T-helper 2 cell treated with Interferon-gamma antibody and Interleukin-4, amounts not matched to agents 5 μg/mL and 100 μg/mL, for 36 hours (primary cell): ENCODE data around the gene CDYL2.
"Not testable (repeated sequence)": the region's sequence is repeated elsewhere in the genome, so short reads cannot be mapped to it uniquely, and the experiment has no call there.

Source experiments
- DNase-seq: peaks from one replicate; pipeline ENCODE4 v3.0.0; 2021; ENCODE audit warnings: low spot score
- H3K27ac Mint-ChIP-seq: one replicate; pipeline ENCODE4 v1.8.0; 2021; ENCODE audit warnings: mild to moderate bottlenecking, mixed read lengths
- H3K27me3 Mint-ChIP-seq: one replicate; pipeline ENCODE4 v1.8.0; 2021; ENCODE audit warnings: low read depth, mixed read lengths
- H3K36me3 Mint-ChIP-seq: one replicate; pipeline ENCODE4 v1.8.0; 2021; ENCODE audit warnings: low read depth, mixed read lengths
- H3K4me1 Mint-ChIP-seq: one replicate; pipeline ENCODE4 v1.8.0; 2021; ENCODE audit warnings: low read depth, mixed read lengths
- H3K4me3 Mint-ChIP-seq: one replicate; pipeline ENCODE4 v1.8.0; 2022; ENCODE audit warnings: mild to moderate bottlenecking, moderate library complexity, mixed read lengths
- H3K9me3 Mint-ChIP-seq: one replicate; pipeline ENCODE4 v1.8.0; 2021; ENCODE audit warnings: mixed read lengths

The CDYL2 gene

DNA sequence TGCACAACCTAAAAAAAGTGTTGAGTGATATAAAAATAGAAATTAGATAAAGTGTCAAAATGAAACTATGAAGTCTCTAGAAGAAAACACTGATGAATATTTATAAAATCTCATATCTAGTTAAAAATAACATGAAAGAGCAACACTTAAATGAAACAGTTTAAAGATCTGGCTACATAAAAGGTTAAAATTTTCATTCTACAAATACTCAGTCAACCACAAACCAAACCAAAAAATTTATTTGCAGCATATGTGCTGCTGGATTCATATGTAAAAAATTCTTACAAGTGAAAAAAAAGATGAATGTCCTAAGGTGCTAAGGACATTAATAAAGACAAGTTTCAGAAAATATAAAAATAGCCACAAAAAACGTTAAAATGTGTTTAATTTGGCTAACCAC is 22.6 kb upstream of the CDYL2 start:
- Mint-ChIP-seq H3K9me3 (no peaks in the 10 kb centered on the region), H3K27ac (no peak overlapping the region), H3K27me3 (peaks cover 22% of the 10 kb centered on the region), H3K4me3 (no peak overlapping the region), H3K36me3 (no peaks in the 10 kb centered on the region), H3K4me1 (no peaks in the 10 kb centered on the region)
- no peak for DNase-seq

DNA sequence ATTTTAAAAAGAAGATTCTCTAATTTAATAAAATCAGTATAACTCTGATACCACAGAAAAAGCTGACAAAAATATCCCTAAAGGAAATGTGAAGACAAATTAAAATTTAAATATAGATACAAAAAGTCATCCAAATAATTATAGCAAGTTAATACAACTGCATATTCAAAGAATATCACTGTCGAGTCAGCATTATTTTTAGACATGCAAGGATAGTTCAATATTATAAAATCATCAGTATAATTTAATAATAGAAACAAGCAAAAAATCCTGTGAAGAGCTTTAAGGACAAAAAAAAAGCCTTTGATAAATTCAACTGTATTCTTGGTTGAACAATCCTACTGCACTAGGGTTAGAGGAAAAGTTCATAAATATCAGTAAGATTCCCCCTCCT is 21.0 kb upstream of the CDYL2 start:
- Mint-ChIP-seq H3K4me3 (no peak overlapping the region), H3K9me3 (no peaks in the 10 kb centered on the region), H3K27me3 (peaks cover 23% of the 10 kb centered on the region), H3K4me1 (no peaks in the 10 kb centered on the region), H3K27ac (no peak overlapping the region), H3K36me3 (no peaks in the 10 kb centered on the region)
- DNase-seq = no peak

DNA sequence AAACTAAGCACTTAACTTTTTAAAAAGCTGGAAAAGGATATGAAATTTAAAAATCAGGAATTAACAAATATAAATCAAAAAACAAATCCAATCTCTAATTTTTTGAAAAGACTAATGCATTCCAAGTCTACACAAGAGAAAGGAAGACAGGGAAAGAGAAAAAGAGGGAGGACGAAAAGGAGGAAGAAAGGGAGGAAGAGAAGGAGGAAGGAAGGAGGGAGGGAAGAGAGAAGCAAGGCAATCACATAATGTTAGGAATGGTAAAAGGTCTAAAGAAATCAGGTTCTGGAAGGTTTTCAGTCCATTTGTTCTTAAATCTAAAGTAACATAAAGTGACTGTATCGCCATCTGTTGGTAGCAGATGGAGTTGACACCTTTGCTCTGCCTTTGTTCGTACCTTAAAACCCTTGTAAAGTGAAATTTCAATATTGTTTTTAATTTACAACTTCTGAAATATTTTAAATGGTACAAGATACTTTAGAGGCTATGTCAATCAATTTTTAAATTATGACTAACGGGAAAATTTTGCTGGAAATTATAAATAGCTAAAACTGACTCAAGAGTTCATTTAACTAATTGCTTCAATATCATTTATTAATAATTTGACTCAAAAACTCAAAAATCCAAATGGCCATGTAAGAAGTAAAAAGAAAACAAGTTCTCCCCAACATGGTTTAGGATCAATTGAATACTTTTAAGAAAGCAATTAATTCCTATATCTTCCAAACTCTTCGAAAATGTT is 20.4 kb upstream of the CDYL2 start:
- H3K4me3 Mint-ChIP-seq = no peak overlapping the region
- no peaks in the 10 kb centered on the region for H3K9me3 Mint-ChIP-seq
- H3K36me3 Mint-ChIP-seq = no peaks in the 10 kb centered on the region
- H3K4me1 Mint-ChIP-seq = no peaks in the 10 kb centered on the region
- peaks cover 25% of the 10 kb centered on the region for H3K27me3 Mint-ChIP-seq
- no peak for DNase-seq
- no peak overlapping the region for H3K27ac Mint-ChIP-seq

DNA sequence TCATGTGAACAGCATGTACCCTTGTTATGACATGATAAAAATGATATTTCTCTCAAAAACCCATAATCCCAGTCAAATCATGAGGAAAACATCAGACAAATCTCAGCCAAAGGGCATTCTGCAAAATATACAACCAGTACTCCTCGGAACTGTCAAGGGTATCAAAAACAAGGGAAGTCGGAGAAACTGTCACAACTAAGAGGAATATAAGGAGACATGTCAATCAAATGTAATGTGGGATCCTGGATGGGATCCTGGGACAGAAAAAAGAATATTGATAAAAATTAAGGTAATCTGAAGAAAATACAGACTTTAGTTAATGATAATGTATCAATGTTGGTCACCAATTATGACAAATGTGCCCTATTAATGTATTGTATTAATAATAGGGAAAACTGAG is 15.6 kb upstream of the CDYL2 start:
- DNase-seq = no peak
- H3K9me3 Mint-ChIP-seq = no peaks in the 10 kb centered on the region
- no peaks in the 10 kb centered on the region for H3K4me1 Mint-ChIP-seq
- H3K27ac Mint-ChIP-seq = no peak overlapping the region
- H3K36me3 Mint-ChIP-seq = no peaks in the 10 kb centered on the region
- peaks cover 24% of the 10 kb centered on the region for H3K27me3 Mint-ChIP-seq
- H3K4me3 Mint-ChIP-seq = no peak overlapping the region

DNA sequence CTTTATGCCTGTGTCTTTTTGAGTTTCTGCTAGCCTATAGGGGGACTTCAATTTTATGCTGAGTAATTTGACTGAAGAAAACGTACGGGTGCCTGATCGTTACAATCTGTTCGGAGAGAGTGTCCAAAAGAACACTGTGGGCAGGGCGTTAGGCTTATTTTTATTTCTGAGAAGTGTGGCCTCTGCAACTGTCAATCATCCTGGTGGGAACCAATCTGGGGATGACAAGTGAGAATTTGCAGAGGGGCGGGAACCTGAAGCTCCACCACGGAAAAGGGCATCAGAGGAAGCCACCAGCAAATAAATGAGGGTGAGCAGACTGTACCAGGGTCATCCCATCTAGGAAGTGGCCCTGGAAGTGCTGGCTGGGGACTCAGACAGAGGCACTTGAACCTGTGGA is 12.0 kb upstream of the CDYL2 start:
- no peak overlapping the region for H3K27ac Mint-ChIP-seq
- no peak for DNase-seq
- peaks cover 9% of the 10 kb centered on the region for H3K9me3 Mint-ChIP-seq
- H3K27me3 Mint-ChIP-seq = peaks cover 17% of the 10 kb centered on the region
- no peaks in the 10 kb centered on the region for H3K36me3 Mint-ChIP-seq
- H3K4me3 Mint-ChIP-seq = no peak overlapping the region
- H3K4me1 Mint-ChIP-seq = no peaks in the 10 kb centered on the region

DNA sequence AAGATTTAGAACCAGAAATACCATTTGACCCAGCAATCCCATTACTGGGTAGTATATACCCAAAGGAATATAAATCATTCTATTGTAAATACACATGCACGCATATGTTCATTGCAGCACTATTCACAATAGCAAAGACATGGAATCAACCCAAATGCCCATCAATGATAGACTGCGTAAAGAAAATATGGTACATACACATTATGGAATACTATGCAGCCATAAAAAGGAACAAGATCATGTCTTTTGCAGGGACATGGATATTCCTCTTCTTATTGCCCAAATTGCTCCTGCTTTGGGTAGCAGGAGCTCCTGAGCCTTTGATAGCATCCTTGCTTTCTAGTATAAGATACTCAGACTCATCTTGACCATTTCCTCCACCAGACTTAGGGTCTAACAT is 10.9 kb upstream of the CDYL2 start:
- not testable (repeated sequence) for H3K9me3 Mint-ChIP-seq, H3K27ac Mint-ChIP-seq, H3K4me1 Mint-ChIP-seq, H3K4me3 Mint-ChIP-seq, H3K36me3 Mint-ChIP-seq, DNase-seq
- H3K27me3 Mint-ChIP-seq = peaks cover 13% of the 10 kb centered on the region

DNA sequence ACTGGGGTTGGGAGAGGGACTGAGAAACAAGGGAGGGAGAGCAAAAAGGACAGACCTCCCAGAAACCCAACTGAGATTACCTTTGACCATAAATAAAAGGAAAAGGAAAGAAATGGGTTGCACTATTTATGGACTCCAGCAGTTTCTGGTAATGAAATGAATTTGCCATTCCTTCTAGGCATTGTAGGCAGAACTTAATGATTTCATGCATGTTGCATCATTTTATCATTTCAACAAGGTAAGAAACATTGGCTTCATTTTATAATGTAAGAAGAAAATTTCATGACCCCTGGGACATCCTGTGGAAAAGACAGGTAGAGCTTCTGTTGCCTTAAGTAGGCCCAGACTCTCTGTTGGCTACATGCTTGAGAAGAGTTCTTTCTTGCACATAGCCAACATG is 8.2 kb upstream of the CDYL2 start:
- Mint-ChIP-seq H3K9me3 (peaks cover 11% of the 10 kb centered on the region), H3K27me3 (peaks cover 8% of the 10 kb centered on the region), H3K4me1 (peaks cover 1% of the 10 kb centered on the region), H3K27ac (no peak overlapping the region), H3K4me3 (no peak overlapping the region), H3K36me3 (no peaks in the 10 kb centered on the region)
- no peak for DNase-seq

DNA sequence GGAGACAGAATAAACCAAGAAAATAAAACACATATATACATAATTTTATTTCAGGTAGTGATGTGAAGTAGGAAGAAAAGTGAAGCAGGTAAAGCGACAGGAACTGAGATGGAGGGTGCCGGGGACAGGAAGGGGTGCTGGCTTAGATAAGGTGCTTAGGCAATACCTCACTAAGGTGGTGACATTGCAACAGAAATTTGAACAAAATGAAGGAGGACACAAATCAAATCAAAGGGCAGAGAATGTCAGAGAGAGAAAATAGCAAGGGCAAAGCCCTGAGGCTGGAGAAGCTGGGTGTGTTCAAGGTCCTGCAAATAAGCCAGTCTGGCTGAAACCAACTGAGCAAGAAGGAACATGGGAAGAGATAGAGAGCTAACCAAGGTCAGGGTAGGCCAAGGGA is 5.0 kb upstream of the CDYL2 start:
- no peak overlapping the region for H3K4me3 Mint-ChIP-seq
- H3K27me3 Mint-ChIP-seq = no peaks in the 10 kb centered on the region
- peaks cover 13% of the 10 kb centered on the region for H3K9me3 Mint-ChIP-seq
- DNase-seq = no peak
- H3K27ac Mint-ChIP-seq = no peak overlapping the region
- no peaks in the 10 kb centered on the region for H3K36me3 Mint-ChIP-seq
- peaks cover 18% of the 10 kb centered on the region for H3K4me1 Mint-ChIP-seq

DNA sequence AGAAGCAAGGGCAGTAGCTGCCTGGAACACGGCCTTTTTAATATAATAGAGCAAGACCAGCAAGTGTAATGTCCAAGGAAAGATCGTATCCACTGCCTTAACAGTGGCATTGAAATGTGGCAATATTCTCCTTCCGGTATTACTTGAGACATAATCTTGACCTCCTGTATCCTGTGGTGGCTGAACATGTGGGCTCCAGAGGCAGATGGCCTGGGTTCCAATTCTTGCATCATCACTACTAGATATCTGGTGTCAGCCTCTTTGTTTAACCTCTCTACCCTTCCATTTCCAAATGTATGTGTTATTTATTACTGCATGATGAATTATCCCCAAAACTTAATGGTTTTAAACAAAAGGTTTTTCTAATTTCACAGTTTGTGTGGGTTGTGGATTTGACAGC is 3.5 kb upstream of the CDYL2 start:
- Mint-ChIP-seq H3K4me3 (no peak overlapping the region), H3K9me3 (peaks cover 7% of the 10 kb centered on the region), H3K36me3 (no peaks in the 10 kb centered on the region), H3K27ac (no peak overlapping the region), H3K4me1 (peaks cover 18% of the 10 kb centered on the region), H3K27me3 (no peaks in the 10 kb centered on the region)
- no peak for DNase-seq

DNA sequence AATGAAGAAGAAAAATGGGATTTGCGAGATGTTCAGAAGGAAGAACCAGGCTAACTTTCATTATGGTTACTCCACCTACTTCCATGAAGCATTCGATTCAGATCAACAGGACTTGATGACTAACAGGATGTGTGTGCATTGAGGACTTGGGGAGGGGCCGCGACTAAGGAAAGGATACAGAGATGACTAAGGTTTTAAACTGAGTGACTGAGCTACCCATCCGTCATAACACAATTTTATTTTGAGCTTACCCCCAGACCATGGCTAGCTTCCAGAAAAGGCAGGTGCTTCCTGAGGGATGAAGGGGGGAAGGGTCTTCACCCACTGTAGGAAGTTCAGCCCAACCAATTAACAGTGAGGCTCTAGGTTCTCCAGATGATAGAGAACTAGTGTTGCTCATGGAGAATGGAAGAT is 2.5 kb upstream of the CDYL2 start:
- peaks cover 6% of the 10 kb centered on the region for H3K27me3 Mint-ChIP-seq
- H3K36me3 Mint-ChIP-seq = peaks cover 7% of the 10 kb centered on the region
- H3K4me1 Mint-ChIP-seq = peaks cover 25% of the 10 kb centered on the region
- peak; percentile 76 for DNase-seq
- peak overlapping the region; percentile 53 for H3K4me3 Mint-ChIP-seq
- H3K27ac Mint-ChIP-seq = peak overlapping the region; percentile 81
- peaks cover 11% of the 10 kb centered on the region for H3K9me3 Mint-ChIP-seq

DNA sequence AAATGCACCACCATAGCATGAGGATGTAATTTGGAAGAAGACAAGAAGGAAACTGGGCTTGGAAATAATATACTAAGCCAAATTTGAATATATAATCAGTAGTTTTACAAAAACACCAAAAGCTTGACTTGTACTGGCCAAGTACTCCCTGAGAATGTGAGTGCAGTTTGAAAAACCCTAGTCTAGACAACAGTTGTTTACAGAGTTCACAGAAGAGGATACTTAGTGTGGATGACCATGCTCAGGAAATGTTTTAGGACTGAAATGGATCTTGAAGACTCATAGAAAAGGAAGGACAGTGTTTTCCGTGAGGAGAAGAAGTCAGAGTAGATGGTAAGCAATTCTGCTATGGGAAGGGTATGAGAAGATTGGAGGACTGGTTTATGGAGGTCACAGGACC is 1.9 kb upstream of the CDYL2 start:
- Mint-ChIP-seq H3K4me1 (peaks cover 26% of the 10 kb centered on the region), H3K27me3 (peaks cover 6% of the 10 kb centered on the region), H3K9me3 (peaks cover 12% of the 10 kb centered on the region), H3K27ac (peak overlapping the region; percentile 81), H3K36me3 (peaks cover 8% of the 10 kb centered on the region), H3K4me3 (peak overlapping the region; percentile 53)
- DNase-seq = no peak

DNA sequence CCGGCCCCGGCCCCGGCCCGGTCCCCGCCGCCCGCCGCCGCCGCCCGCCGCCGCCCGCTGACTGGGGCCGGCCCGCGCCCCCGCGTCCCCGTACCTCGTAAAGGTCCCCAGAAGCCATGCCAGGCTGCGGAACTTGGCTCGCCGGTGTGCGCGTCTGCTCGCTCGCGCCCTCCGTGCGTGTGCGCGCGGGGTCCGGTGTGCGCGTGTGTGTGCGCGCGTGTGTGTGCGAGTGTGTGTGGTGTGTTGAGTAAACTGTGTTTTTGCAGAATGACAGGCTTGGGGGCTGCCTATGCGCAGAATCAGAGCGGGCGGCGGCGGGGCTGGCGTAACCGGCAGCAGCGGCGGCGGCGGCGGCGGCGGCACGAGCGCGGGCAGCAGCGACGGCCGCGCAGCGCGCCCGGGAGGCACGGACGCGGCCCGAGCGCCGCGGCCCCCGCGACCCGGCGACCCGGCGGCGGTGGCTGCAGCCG is 307 bp downstream of the CDYL2 start:
- peak overlapping the region; percentile 92 for H3K4me3 Mint-ChIP-seq
- DNase-seq = peak; percentile 61
- H3K27ac Mint-ChIP-seq = peak overlapping the region; percentile 93
- H3K9me3 Mint-ChIP-seq = peaks cover 12% of the 10 kb centered on the region
- H3K36me3 Mint-ChIP-seq = peaks cover 8% of the 10 kb centered on the region
- H3K4me1 Mint-ChIP-seq = peaks cover 29% of the 10 kb centered on the region
- H3K27me3 Mint-ChIP-seq = peaks cover 6% of the 10 kb centered on the region

DNA sequence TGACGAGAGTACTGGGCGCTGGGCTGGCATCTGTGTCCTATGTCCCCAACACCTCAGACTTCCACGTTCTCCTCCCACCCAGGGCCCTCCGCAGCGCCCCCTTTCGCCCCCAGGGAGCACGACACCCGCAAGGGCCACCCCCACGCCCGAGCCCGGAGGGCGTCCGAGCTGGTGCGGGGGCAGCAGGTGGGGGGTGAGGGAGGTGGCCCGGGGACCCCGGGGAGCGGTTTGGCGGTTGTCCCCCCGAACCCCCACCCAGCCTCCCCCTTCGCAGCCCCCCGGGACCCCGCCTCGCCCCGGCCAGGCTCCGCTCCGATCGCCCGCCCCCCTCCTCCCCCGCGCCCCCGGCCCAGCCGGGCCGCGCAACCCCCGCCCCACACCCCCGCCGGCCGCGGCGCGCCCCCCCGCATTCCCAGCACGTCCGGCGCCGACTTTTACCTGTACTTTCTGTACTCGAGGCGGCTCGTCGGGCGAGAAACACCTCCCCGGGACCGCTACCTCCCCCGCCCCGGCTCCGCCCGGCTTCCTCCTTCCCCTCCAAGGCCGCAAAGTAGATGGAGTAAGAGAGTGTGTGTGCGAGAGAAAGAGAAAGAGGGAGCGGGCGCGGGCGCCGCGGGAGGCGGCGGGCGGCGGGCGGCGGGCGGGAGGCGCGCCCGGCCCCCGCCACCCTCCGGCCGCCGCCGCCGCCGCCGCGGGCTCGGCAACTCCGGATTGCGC is 901 bp downstream of the CDYL2 start:
- Mint-ChIP-seq H3K4me1 (peaks cover 29% of the 10 kb centered on the region), H3K27ac (peak overlapping the region; percentile 91), H3K27me3 (peaks cover 6% of the 10 kb centered on the region), H3K4me3 (peak overlapping the region; percentile 84), H3K9me3 (peaks cover 12% of the 10 kb centered on the region), H3K36me3 (peaks cover 8% of the 10 kb centered on the region)
- DNase-seq = peak; percentile 39

DNA sequence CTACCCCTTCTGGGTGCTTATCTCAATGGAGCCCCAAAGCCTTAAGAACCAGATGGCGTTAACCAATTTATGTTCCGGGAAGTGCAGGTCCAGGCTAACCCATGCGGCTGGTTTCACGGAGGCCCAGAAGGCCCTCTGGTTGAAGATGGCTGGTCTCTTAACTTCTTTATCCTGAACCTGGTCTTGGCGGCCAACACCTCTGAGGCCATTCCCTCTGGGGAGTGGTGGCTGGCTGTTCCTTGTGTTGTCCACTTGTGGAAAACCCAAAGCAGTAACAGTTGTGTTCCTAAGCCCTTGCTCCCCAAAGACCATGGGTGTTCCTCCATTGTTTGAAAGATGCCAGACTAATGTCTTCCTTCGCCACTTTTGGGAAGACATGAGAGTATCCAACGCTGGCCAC is 1.5 kb downstream of the CDYL2 start:
- Mint-ChIP-seq H3K27me3 (peaks cover 6% of the 10 kb centered on the region), H3K9me3 (peaks cover 12% of the 10 kb centered on the region), H3K27ac (peak overlapping the region; percentile 39), H3K4me1 (peaks cover 29% of the 10 kb centered on the region), H3K36me3 (peaks cover 8% of the 10 kb centered on the region), H3K4me3 (peak overlapping the region; percentile 68)
- DNase-seq = no peak
